ENCODE measurements around the gene ATP9A. TPM values are rescaled to one million over a fixed set of nuclear protein-coding genes. Genes with fewer than 3 reads are reported as not detected.
A peak's percentile ranks its signal among the peaks of the same experiment; 100 is the strongest.

The ATP9A gene
- total RNA-seq, 2 donors from 2014 or later = 16.8 to 24.6 TPM

DNA sequence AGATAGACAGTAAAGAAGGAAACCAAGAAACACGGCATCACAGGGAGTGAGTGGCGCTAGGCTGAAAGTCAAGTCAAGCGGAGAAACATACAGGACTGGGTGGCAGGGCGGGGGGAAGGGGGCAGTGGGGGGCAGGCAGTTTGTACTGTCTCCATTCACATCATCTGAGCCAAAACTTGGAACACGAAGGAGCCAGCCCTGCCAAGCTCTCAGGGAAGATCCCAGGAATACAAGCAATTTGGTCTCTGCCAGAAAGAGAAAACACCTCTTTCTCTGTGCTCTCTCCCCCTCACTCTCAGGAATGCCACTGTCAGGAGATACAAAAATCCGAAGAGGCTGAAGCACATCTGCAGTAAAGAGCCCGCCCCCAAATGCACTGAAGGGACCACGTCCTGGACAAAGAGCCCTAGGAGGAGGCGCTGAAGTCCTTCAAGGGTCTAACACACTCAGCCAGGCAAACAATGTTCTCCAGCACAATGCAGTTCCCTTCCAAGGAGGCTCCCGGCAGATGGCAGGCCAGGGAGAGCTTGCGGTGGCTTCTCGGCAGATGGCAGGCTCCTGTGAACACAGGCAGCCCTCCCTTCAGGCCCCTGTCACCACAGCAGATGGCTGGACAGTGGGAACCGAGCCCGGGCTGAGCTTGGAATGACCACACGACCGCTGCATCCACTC lies 90.0 kb downstream of the ATP9A start:
- 83 to 88% methylated on average over 7 to 16 of the region's 16 CpGs for WGBS, 2 donors
- no peaks in the 10 kb centered on the region for H3K27me3 ChIP-seq
- ATAC-seq = no peak
- H3K4me3 ChIP-seq = no peak overlapping the region
- intact Hi-C loops (cut with DNase I) = no loop called here
- H3K27ac ChIP-seq = no peak overlapping the region
- peaks cover 0 to 14% of the 10 kb centered on the region in 2 donors for H3K36me3 ChIP-seq (replicated peaks in 1 of 2; ENCODE audit: insufficient read depth in 1 of 2, low read depth in 2 of 2)
- no peaks in the 10 kb centered on the region for H3K9me3 ChIP-seq
- H3K4me1 ChIP-seq = no peaks in the 10 kb centered on the region
- DNase-seq = peak in 3 of 4 donors; percentile 32 to 36 (median 34)
- TF ChIP-seq, protein P1, sequence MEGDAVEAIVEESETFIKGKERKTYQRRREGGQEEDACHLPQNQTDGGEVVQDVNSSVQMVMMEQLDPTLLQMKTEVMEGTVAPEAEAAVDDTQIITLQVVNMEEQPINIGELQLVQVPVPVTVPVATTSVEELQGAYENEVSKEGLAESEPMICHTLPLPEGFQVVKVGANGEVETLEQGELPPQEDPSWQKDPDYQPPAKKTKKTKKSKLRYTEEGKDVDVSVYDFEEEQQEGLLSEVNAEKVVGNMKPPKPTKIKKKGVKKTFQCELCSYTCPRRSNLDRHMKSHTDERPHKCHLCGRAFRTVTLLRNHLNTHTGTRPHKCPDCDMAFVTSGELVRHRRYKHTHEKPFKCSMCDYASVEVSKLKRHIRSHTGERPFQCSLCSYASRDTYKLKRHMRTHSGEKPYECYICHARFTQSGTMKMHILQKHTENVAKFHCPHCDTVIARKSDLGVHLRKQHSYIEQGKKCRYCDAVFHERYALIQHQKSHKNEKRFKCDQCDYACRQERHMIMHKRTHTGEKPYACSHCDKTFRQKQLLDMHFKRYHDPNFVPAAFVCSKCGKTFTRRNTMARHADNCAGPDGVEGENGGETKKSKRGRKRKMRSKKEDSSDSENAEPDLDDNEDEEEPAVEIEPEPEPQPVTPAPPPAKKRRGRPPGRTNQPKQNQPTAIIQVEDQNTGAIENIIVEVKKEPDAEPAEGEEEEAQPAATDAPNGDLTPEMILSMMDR (IDR thresholded peaks at IDR 0.05) = no peak
- TF ChIP-seq POLR2A (IDR thresholded peaks at IDR 0.05) = no peak

GRCh38 chr20:51668947-51669346 lies 99.2 kb downstream of the ATP9A start:
- no peaks in the 10 kb centered on the region for H3K27me3 ChIP-seq
- DNase-seq (no peak), ATAC-seq (no peak)
- H3K4me1 ChIP-seq = no peaks in the 10 kb centered on the region
- H3K36me3 ChIP-seq (replicated peaks in 1 of 2; ENCODE audit: insufficient read depth in 1 of 2, low read depth in 2 of 2) = peaks cover 0 to 17% of the 10 kb centered on the region in 2 donors
- TF ChIP-seq, protein P1 (IDR thresholded peaks at IDR 0.05) = no peak
- no peak for TF ChIP-seq POLR2A (IDR thresholded peaks at IDR 0.05)
- H3K4me3 ChIP-seq = no peak overlapping the region
- H3K9me3 ChIP-seq = no peaks in the 10 kb centered on the region
- WGBS, 2 donors = 77 to 80% methylated on average over 7 of the region's 7 CpGs
- H3K27ac ChIP-seq = no peak overlapping the region
- intact Hi-C loops (cut with DNase I) = no loop called here

DNA sequence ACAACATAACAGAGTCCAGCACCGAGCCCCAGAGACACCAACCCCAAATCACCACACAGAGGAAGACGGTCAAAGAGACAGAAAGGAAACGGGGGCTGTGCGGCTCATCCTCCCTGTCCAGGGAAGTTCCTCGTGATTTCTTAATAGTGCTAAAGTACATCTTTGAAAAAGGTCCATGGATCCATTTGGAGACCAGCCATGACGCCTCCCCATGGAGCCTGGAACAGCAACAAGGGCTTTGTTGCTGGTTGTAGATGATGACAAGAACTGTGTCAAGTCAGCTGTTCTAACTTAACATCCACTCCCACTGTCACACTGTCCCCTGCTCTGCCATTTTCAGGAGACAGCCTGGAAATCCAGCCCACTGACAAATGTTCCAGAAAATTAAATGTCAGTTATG lies 99.7 kb downstream of the ATP9A start:
- DNase-seq (no peak), ATAC-seq (no peak)
- Histone ChIP-seq H3K36me3 (replicated peaks in 1 of 2; ENCODE audit: insufficient read depth in 1 of 2, low read depth in 2 of 2) (peaks cover 0 to 16% of the 10 kb centered on the region in 2 donors), H3K27ac (no peak overlapping the region), H3K4me3 (no peak overlapping the region), H3K4me1 (no peaks in the 10 kb centered on the region), H3K9me3 (no peaks in the 10 kb centered on the region), H3K27me3 (no peaks in the 10 kb centered on the region)
- WGBS, 2 donors = 85 to 88% methylated on average over 5 to 6 of the region's 6 CpGs
- TF ChIP-seq POLR2A (IDR thresholded peaks at IDR 0.05) = no peak
- TF ChIP-seq, protein P1 (IDR thresholded peaks at IDR 0.05) = no peak
- intact Hi-C loops (cut with DNase I) = no loop called here

DNA sequence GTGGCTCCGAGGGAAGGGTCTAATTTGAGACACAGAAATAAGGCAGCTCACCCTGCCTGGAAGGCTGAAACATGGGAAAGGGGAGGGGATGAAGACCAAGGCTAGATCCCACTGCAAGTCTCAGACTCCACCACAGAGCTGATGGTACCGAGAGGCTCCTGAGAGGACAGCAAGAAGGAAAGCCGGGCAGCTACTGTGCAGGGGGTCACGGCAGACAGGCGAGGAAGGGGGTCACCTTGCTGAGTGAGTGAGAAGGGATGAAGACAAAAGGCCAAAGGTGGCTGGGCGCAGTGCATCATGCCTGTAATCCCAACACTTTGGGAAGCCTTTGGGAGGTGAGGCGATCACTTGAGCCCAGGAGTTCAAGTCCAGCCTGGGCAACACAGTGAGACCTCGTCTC lies 100.7 kb downstream of the ATP9A start:
- no peak for ATAC-seq
- peaks cover 0 to 14% of the 10 kb centered on the region in 2 donors for H3K36me3 ChIP-seq (replicated peaks in 1 of 2; ENCODE audit: insufficient read depth in 1 of 2, low read depth in 2 of 2)
- TF ChIP-seq POLR2A (IDR thresholded peaks at IDR 0.05) = no peak
- TF ChIP-seq, protein P1 (IDR thresholded peaks at IDR 0.05) = no peak
- no peak overlapping the region for H3K4me3 ChIP-seq
- H3K9me3 ChIP-seq = no peaks in the 10 kb centered on the region
- DNase-seq = no peak
- 86 to 88% methylated on average over 8 of the region's 8 CpGs for WGBS, 2 donors
- intact Hi-C loops (cut with DNase I) = no loop called here
- no peaks in the 10 kb centered on the region for H3K4me1 ChIP-seq
- H3K27me3 ChIP-seq = no peaks in the 10 kb centered on the region
- H3K27ac ChIP-seq = no peak overlapping the region

DNA sequence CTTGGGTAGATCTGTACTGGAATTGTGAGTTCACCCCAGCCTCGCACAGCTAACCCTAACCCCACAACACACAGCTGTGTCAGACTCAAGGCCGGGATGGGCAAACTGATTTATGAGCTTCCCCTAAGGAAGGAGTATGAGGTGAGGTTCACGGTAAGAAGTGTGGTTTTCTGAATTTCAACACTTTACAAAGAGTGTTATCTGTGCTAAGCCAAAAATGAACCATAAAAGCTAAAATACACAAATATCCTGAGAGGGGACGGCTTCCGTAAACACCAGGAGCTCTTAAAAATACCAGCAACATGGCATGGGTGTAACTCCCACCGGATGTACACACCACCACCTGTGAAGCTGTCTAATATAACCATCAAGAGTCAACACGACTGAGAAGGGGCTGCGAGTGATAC lies 101.2 kb downstream of the ATP9A start:
- no peaks in the 10 kb centered on the region for H3K9me3 ChIP-seq
- ATAC-seq (no peak), DNase-seq (no peak)
- WGBS, 2 donors = 68 to 84% methylated on average over 8 of the region's 8 CpGs
- no peak overlapping the region for H3K27ac ChIP-seq
- intact Hi-C loops (cut with DNase I) = no loop called here
- no peaks in the 10 kb centered on the region for H3K27me3 ChIP-seq
- H3K4me1 ChIP-seq = no peaks in the 10 kb centered on the region
- TF ChIP-seq, protein P1 (IDR thresholded peaks at IDR 0.05) = no peak
- TF ChIP-seq POLR2A (IDR thresholded peaks at IDR 0.05) = no peak
- peaks cover 0 to 12% of the 10 kb centered on the region in 2 donors for H3K36me3 ChIP-seq (replicated peaks in 1 of 2; ENCODE audit: insufficient read depth in 1 of 2, low read depth in 2 of 2)
- H3K4me3 ChIP-seq = no peak overlapping the region

All from body of pancreas (tissue), 4 donors.